OCI-LY7 (cell line): ENCODE data around the gene KRTAP5-5.

Source experiments
- CTCF ChIP-seq: fragments of 200-600 bp; sonication (generic); conservative IDR thresholded peaks from 2 replicates; pipeline ENCODE4 v1.5.1; 2014; ENCODE audit warnings: mild to moderate bottlenecking, antibody characterized with exemption, low read length, moderate library complexity, mixed read lengths
- EZH2phosphoT487 ChIP-seq: fragments of 200-600 bp; sonication (generic); IDR thresholded peaks from 2 replicates; pipeline ENCODE4 v1.6.1; 2018; ENCODE audit warnings: low read depth, borderline replicate concordance, mild to moderate bottlenecking, mixed run types, antibody characterized with exemption, low read length, moderate library complexity, mixed read lengths

DNA sequence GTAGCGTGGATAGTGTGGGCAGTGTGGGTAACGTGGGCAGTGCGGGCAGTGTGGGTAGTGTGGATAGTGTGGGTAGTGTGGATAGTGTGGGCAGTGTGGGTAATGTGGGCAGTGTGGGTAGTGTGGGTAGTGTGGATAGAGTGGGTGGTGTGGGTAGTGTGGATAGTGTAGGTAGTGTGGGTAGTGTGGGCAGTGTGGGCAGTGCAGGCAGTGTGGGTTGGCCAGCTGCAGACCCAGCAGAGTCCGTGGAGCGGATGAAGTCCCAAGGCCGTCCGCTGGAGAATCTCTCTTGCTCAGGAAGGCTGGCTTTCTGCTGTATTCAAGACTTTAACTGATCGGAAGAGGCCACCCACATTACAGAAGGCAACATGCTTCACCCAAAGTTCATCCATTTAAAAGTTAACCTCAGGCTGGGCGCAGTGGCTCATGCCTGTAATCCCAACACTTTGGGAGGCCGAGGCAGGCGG lies 41.4 kb downstream of the KRTAP5-5 start:
- TF ChIP-seq CTCF, result no peak
- no peak for TF ChIP-seq EZH2phosphoT487
